ENCODE results near the gene GRIK2. TPM values are rescaled to one million over a fixed set of nuclear protein-coding genes. Genes with fewer than 3 reads are reported as not detected.

Gene GRIK2
- total and polyA plus RNA-seq, 2 donors (not counting 3 experiments of a cell fraction or from before 2014, with no cell fraction given), result not detected

DNA sequence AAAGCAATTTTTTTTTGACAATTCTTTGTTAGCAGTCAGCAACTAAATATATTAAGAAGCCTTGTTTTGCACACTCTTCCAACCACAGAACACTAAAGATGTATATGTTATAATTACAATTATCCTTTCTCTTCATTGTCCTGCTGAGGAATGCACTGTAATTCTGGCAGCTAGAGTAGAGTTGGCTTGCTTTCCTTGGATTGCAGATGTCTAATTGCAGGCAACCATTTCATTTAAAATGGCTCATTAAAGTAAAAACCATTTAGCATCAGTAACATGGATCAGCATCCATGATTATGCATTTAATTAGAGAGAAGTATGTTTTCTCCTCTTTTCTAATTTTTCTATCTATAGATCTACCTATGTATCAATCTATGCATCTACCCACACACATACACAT lies 335.4 kb downstream of the GRIK2 start:
- H3K79me2 ChIP-seq (ENCODE audit: control insufficient read depth, insufficient read depth, low read length), result no peaks in the 10 kb centered on the region
- no peak overlapping the region for H3K4me3 ChIP-seq (replicated peaks in 1 of 3; ENCODE audit: insufficient read depth in 1 of 3, low read depth in 1 of 3, low read length in 3 of 3)
- no peaks in the 10 kb centered on the region for H3K9me3 ChIP-seq (replicated peaks; ENCODE audit: control insufficient read depth, insufficient read depth, low read length)
- no TSS peak for BruUV-seq (replicated peaks)
- H3K4me2 ChIP-seq (ENCODE audit: insufficient read depth, low read length), result no peak overlapping the region
- H3K36me3 ChIP-seq (ENCODE audit: control insufficient read depth in 2 of 2, extremely low read depth in 1 of 2, insufficient read depth in 2 of 2, low read length in 2 of 2), result no peaks in the 10 kb centered on the region
- H3K4me1 ChIP-seq (ENCODE audit: control insufficient read depth, extremely low read depth, insufficient read depth, low read length), result no peaks in the 10 kb centered on the region
- intact Hi-C loops (cut with micrococcal nuclease) (no loop called here), dilution Hi-C loops (cut with MboI; ENCODE audit: extremely low pct_ligation_motif_present, low sequenced_read_pairs) (no loop called here)
- H3K9ac ChIP-seq (replicated peaks; ENCODE audit: extremely low read depth, insufficient read depth, low read length), result no peak overlapping the region
- DNase-seq (ENCODE audit: low read depth, low spot score) (no peak), FAIRE-seq (no peak)
- no peaks in the 10 kb centered on the region for H3K27me3 ChIP-seq (ENCODE audit: control insufficient read depth in 2 of 2, insufficient read depth in 2 of 2, low read length in 2 of 2)
- H3K9me1 ChIP-seq (replicated peaks; ENCODE audit: control insufficient read depth, extremely low read depth, insufficient read depth, low read length), result no peaks in the 10 kb centered on the region
- ChIA-PET CTCF (no interaction called here), POLR2A (no interaction called here)
- TF ChIP-seq MYC (IDR thresholded peaks at IDR 0.05; ENCODE audit: low read depth, low read length), result no peak
- no peak for TF ChIP-seq CTCF (IDR thresholded peaks at IDR 0.05; ENCODE audit: extremely low read depth in 1 of 2, insufficient read depth in 1 of 2, low read depth in 1 of 2, low read length in 2 of 2)
- TF ChIP-seq GATA2 (IDR thresholded peaks at IDR 0.05; ENCODE audit: insufficient read depth, insufficient read length, low read depth, low read length), result no peak
- no peak for TF ChIP-seq EZH2 (IDR thresholded peaks at IDR 0.05; ENCODE audit: borderline replicate concordance, low read depth, low read length, severe bottlenecking)
- no peak for TF ChIP-seq MAX (IDR thresholded peaks at IDR 0.05; ENCODE audit: insufficient read depth, insufficient read length)
- no peak for TF ChIP-seq JUN (IDR thresholded peaks at IDR 0.05; ENCODE audit: borderline replicate concordance, insufficient read depth, insufficient read length, low read depth)
- TF ChIP-seq POLR2AphosphoS5 (IDR thresholded peaks at IDR 0.05; ENCODE audit: insufficient read depth, low read depth, low read length), result no peak
- H3K27ac ChIP-seq (ENCODE audit: insufficient read depth, low read depth, low read length), result no peak overlapping the region
- no peaks in the 10 kb centered on the region for H4K20me1 ChIP-seq (replicated peaks; ENCODE audit: control insufficient read depth, extremely low read depth, insufficient read depth, low read length)
- H2AFZ ChIP-seq (ENCODE audit: low read depth, low read length), result no peak overlapping the region

Data from endothelial cell of umbilical vein (primary cell).